Glutamatergic neuron (in vitro differentiated cells): ENCODE results near the gene LRP8. TPM values are rescaled to one million over a fixed set of nuclear protein-coding genes. Genes with fewer than 3 reads are reported as not detected.

Experiments
- DNase-seq: peaks from one replicate; pipeline ENCODE4 v3.0.0; 2022
- H3K27ac Mint-ChIP-seq: one replicate; pipeline ENCODE4 v1.8.0; 2020; ENCODE audit warnings: mild to moderate bottlenecking, mixed read lengths, inconsistent platforms; ENCODE audit not compliant: unreplicated experiment
- H3K27me3 Mint-ChIP-seq: one replicate; pipeline ENCODE4 v1.8.0; 2020; ENCODE audit warnings: mild to moderate bottlenecking, moderate library complexity, mixed read lengths, inconsistent platforms; ENCODE audit not compliant: unreplicated experiment
- H3K36me3 Mint-ChIP-seq: one replicate; pipeline ENCODE4 v1.8.0; 2020; ENCODE audit warnings: mild to moderate bottlenecking, mixed read lengths, inconsistent platforms; ENCODE audit not compliant: unreplicated experiment
- H3K4me1 Mint-ChIP-seq: one replicate; pipeline ENCODE4 v1.8.0; 2020; ENCODE audit warnings: mild to moderate bottlenecking, low read depth, mixed read lengths, inconsistent platforms; ENCODE audit not compliant: unreplicated experiment
- H3K4me3 Mint-ChIP-seq: one replicate; pipeline ENCODE4 v1.8.0; 2020; ENCODE audit warnings: mild to moderate bottlenecking, mixed read lengths, inconsistent platforms; ENCODE audit not compliant: unreplicated experiment
- H3K9me3 Mint-ChIP-seq: one replicate; pipeline ENCODE4 v1.8.0; 2020; ENCODE audit warnings: mild to moderate bottlenecking, moderate library complexity, mixed read lengths, inconsistent platforms; ENCODE audit not compliant: unreplicated experiment
- total RNA-seq: library from RNA; stranded (reverse); fragmentation: NEBNext Ultra II Directional; extraction: Animal tissue kit (Norgen Biotek cat#: 25700); gene quantifications from one replicate; pipeline ENCODE4 v1.2.1, GENCODE V29; 2021; ENCODE audit not compliant: unreplicated experiment
- TF ChIP-seq, protein P1 (sequence below): fragments of 200-600 bp; sonication (generic); IDR thresholded peaks from one replicate; pipeline ENCODE4 v1.5.0; 2021; ENCODE audit not compliant: partially characterized antibody, unreplicated experiment

Gene LRP8
- total RNA-seq, 1 donor from 2014 or later, result 57.9 TPM

DNA sequence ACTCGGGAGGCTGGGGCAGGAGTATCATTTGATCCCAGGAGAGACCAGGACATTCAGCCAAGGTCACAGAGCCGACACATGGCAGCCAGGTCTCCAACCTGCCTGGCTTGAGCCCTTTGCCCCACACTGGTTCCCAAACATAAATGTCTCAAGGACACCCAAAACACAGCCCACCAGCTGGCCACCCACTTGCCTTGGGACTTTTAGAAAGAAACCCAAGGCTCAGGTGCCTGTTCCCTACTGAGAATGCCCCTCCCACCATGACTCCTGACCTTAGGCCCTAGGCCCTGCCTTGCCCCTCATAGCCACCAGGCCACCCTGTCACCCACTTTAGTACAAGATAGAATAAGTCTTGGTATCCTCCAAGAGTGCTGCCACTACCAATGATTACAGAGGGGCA is 41.9 kb upstream of the LRP8 start:
- no peak for DNase-seq
- no peak overlapping the region for H3K27ac Mint-ChIP-seq
- TF ChIP-seq, protein P1, sequence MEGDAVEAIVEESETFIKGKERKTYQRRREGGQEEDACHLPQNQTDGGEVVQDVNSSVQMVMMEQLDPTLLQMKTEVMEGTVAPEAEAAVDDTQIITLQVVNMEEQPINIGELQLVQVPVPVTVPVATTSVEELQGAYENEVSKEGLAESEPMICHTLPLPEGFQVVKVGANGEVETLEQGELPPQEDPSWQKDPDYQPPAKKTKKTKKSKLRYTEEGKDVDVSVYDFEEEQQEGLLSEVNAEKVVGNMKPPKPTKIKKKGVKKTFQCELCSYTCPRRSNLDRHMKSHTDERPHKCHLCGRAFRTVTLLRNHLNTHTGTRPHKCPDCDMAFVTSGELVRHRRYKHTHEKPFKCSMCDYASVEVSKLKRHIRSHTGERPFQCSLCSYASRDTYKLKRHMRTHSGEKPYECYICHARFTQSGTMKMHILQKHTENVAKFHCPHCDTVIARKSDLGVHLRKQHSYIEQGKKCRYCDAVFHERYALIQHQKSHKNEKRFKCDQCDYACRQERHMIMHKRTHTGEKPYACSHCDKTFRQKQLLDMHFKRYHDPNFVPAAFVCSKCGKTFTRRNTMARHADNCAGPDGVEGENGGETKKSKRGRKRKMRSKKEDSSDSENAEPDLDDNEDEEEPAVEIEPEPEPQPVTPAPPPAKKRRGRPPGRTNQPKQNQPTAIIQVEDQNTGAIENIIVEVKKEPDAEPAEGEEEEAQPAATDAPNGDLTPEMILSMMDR, result no peak
- peaks cover 3% of the 10 kb centered on the region for H3K27me3 Mint-ChIP-seq
- H3K4me3 Mint-ChIP-seq, result no peak overlapping the region
- peaks cover 4% of the 10 kb centered on the region for H3K9me3 Mint-ChIP-seq
- peaks cover 12% of the 10 kb centered on the region for H3K4me1 Mint-ChIP-seq
- no peaks in the 10 kb centered on the region for H3K36me3 Mint-ChIP-seq

DNA sequence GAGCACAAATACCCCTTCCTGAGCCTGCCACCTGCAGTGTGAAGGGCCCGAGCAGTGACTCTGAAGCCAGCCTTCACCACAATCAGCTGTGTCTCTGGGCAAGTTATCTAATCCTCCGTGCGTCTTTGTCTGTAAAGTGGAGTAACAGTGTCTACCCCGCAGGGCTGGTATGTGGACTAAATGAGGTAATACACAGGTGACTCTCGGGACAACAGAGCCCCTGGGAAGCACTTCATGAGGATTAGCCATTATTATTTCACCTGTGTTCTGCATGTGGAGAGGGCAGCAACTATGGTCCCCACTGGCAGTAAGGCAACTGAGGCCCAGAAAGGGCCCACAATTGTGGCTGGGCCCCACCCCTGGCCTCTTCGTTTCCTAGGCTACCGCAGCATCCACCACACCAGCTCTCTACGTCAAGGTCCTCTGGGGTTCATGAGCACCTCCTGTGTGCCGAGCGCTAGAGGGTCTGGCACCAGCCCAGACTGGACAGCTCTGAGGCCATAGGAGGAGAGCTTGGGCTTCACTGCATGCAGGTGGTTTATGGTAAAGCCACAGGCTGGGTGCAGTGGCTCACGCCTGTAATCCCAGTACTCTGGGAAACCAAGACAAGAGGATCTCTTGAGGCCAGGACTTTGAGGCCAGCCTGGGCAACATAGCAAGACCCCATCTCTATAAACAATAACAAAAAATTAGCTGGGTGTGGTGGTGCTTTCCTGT is 41.3 kb upstream of the LRP8 start:
- Mint-ChIP-seq H3K27me3 (peaks cover 3% of the 10 kb centered on the region), H3K9me3 (peaks cover 4% of the 10 kb centered on the region), H3K4me3 (no peak overlapping the region), H3K36me3 (no peaks in the 10 kb centered on the region), H3K4me1 (peaks cover 12% of the 10 kb centered on the region), H3K27ac (no peak overlapping the region)
- DNase-seq, result no peak
- TF ChIP-seq, protein P1, result no peak

DNA sequence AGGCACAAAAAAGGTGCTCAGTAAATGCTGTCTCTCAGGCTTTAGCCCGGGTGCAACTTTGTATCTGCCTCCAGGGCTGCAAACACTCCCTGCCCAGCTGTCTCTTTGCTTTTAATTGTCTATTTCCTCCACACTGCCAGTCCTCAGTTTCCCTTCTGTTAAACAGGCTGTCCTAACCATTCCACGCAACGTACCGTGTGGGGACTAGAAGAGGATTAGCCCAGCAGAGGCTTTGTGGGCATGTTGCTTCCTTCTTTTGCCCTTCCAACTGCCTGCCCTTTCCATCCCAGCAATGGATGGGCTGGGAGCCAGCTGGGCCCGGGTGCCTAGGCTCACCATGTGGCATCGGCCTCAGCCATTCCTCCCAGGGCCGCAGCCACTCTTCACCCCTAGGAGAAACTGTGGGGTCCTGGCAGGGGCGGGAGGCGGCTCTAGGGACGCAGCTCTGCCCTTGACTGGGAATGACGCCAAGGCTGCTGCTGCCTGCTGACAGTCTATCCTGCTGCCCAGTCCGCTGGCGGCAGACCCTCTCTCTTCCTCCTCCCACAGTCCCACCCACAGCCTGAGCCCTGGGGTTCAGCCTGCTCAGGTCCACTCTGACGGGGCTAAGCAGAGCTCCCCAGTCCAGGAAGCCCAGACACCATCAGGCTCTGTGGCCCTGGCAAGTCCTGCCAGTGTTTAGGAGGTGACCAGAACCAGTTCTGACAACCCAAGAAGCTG is 40.6 kb upstream of the LRP8 start:
- peaks cover 3% of the 10 kb centered on the region for H3K27me3 Mint-ChIP-seq

DNA sequence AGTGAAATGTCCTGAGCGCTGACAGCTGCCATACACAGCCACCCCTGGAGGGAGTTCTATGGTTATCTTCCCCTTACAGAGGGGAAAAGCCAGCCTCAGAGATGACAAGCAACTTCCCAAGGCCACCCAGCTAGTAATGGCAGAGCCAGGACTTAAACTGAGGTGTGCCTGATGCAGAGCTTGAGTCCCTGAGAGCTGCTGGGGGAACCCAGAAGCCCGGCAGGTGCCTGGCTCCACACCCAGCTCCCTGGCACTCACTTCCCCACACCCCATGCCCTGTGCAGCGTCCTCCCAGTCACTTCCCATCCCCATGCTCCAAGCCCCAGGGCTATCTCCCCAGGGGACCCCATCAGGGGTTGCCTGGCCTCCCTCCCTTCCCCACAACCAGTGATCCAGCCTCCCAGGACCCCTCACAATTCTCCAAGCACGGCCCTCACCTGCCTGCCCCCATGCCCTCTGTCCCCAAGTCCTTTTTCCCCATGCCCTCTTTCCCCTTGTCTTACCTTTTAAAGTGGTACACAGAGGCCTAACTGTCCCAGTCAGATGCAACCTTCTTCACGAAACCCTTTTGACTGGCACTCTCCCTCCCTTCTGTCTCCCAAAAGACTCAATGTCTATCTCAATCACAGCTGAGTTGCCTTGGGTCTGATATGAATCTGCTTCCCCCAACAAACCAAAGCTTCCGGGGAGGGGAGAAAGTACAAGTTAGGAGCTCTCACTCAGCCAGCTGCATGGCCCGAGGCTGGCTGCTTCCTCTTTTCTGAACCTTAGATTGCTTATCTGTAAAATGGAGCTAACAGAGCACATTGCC is 39.8 kb upstream of the LRP8 start:
- TF ChIP-seq, protein P1, result no peak
- H3K27me3 Mint-ChIP-seq, result peaks cover 3% of the 10 kb centered on the region
- peaks cover 3% of the 10 kb centered on the region for H3K9me3 Mint-ChIP-seq
- no peak for DNase-seq
- peaks cover 10% of the 10 kb centered on the region for H3K4me1 Mint-ChIP-seq
- no peak overlapping the region for H3K27ac Mint-ChIP-seq
- no peak overlapping the region for H3K4me3 Mint-ChIP-seq
- no peaks in the 10 kb centered on the region for H3K36me3 Mint-ChIP-seq

More for the DNA sequence above, 40.6 kb upstream of the LRP8 start:
- Mint-ChIP-seq H3K9me3 (peaks cover 3% of the 10 kb centered on the region), H3K4me1 (peaks cover 11% of the 10 kb centered on the region), H3K27ac (no peak overlapping the region), H3K4me3 (no peak overlapping the region), H3K36me3 (no peaks in the 10 kb centered on the region)
- TF ChIP-seq, protein P1, result no peak
- DNase-seq, result no peak
